T-cell (primary cell): ENCODE measurements around the gene TRAPPC3. TPM values are rescaled to one million over a fixed set of nuclear protein-coding genes. Genes with fewer than 3 reads are reported as not detected.

Experiments used
- ATAC-seq, 4 experiments: fragments of 200-7000 bp in 3 of 4; fragments of 150-1000 bp in 1 of 4; cut with Tn5 transposase; replicated peaks in 1 of 4; 1 replicate in 3 of 4; 2 replicates in 1 of 4; pipeline ENCODE4 v1.10.0; 2021; ENCODE audit warnings: moderate library complexity in 3 of 4, mild to moderate bottlenecking in 2 of 4, moderate number of reproducible peaks in 1 of 4
- CTCF ChIA-PET, 2 donors: fragments of 300-600 bp; sonication (Branson Sonifier 250); formaldehyde crosslinking; loops; one replicate each; lab custom pipeline; 2022; ENCODE audit warnings: antibody characterized with exemption in 2 of 2; lab: Charles Lee
- POLR2A ChIA-PET, 2 donors: fragments of 300-600 bp; sonication (Branson Sonifier 250); formaldehyde crosslinking; loops; one replicate each; lab custom pipeline; 2022; ENCODE audit warnings: antibody characterized with exemption in 2 of 2; lab: Charles Lee
- DNase-seq, 35 experiments: peaks; one replicate each; pipeline versions ENCODE4 v3.0.0 to v3.0.0-alpha.2; 2013 to 2023
- H3K27ac ChIP-seq: one replicate; pipeline ENCODE4 v1.5.1; 2013; ENCODE audit warnings: low read length
- H3K27me3 ChIP-seq, 2 experiments: replicated peaks in 1 of 2; 1 replicate in 1 of 2; 2 replicates in 1 of 2; pipeline versions ENCODE4 v1.6.1 to v1.7.0; 2013; ENCODE audit warnings: low read length in 1 of 2, mixed read lengths in 1 of 2; ENCODE audit not compliant: control insufficient read depth in 2 of 2, insufficient read depth in 2 of 2; ENCODE audit errors: extremely low read depth in 1 of 2
- H3K36me3 ChIP-seq, 2 donors: 1 replicate in 1 of 2; 2 replicates in 1 of 2; pipeline versions ENCODE4 v1.6.1 to v1.7.0; 2013; ENCODE audit warnings: low read length in 1 of 2; ENCODE audit not compliant: control insufficient read depth in 2 of 2, insufficient read depth in 1 of 2; ENCODE audit errors: extremely low read depth in 1 of 2
- H3K4me1 ChIP-seq, 2 experiments: 1 replicate in 1 of 2; 2 replicates in 1 of 2; pipeline versions ENCODE4 v1.6.1 to v1.7.0; 2013; ENCODE audit warnings: low read length in 2 of 2, mixed read lengths in 1 of 2; ENCODE audit not compliant: insufficient read depth in 2 of 2, control insufficient read depth in 1 of 2; ENCODE audit errors: extremely low read depth in 1 of 2
- H3K4me3 ChIP-seq, 2 donors: 1 replicate in 1 of 2; 2 replicates in 1 of 2; pipeline versions ENCODE4 v1.5.1 to v1.7.0; 2013; ENCODE audit warnings: mild to moderate bottlenecking in 2 of 2, low read length in 1 of 2, moderate library complexity in 1 of 2; ENCODE audit not compliant: control insufficient read depth in 1 of 2; ENCODE audit errors: extremely low read depth in 1 of 2
- H3K9me3 ChIP-seq: 2 replicates; pipeline ENCODE4 v1.7.0; 2013
- H3K27ac Mint-ChIP-seq, 2 donors: one replicate each; pipeline ENCODE4 v1.8.0; 2020 to 2021; ENCODE audit warnings: mild to moderate bottlenecking in 2 of 2, mixed read lengths in 2 of 2
- H3K27me3 Mint-ChIP-seq, 2 donors: one replicate each; pipeline ENCODE4 v1.8.0; 2021 to 2022; ENCODE audit warnings: mixed read lengths in 2 of 2
- H3K36me3 Mint-ChIP-seq: one replicate; pipeline ENCODE4 v1.8.0; 2021; ENCODE audit warnings: mixed read lengths
- H3K4me1 Mint-ChIP-seq, 3 donors: one replicate each; pipeline ENCODE4 v1.8.0; 2020 to 2022; ENCODE audit warnings: mixed read lengths in 3 of 3, mild to moderate bottlenecking in 1 of 3
- H3K4me3 Mint-ChIP-seq, 3 donors: one replicate each; pipeline ENCODE4 v1.8.0; 2020 to 2022; ENCODE audit warnings: mild to moderate bottlenecking in 3 of 3, mixed read lengths in 3 of 3, moderate library complexity in 3 of 3
- H3K9me3 Mint-ChIP-seq, 3 donors: one replicate each; pipeline ENCODE4 v1.8.0; 2020 to 2022; ENCODE audit warnings: mixed read lengths in 3 of 3
- WGBS: methylation state at CpG from one replicate; pipeline ENCODE4 v1.1.5; 2013; ENCODE audit warnings: missing lambda C conversion rate; ENCODE audit not compliant: insufficient coverage; 5-methylcytosine and 5-hydroxymethylcytosine counted together
- total RNA-seq, 35 experiments: library from RNA in 6 of 35; stranded (reverse) in 6 of 35; fragments of 120-200 nt in 1 of 35; gene quantifications; one replicate each; pipeline versions ENCODE4 v1.2.1 to v1.2.4 and lab custom pipeline; 2013 to 2026

The TRAPPC3 gene
- total RNA-seq, 5 donors from 2014 or later (not counting 1 experiment from before 2014, with no cell fraction given), result 42.3 to 48.2 (median 44.6) TPM

DNA sequence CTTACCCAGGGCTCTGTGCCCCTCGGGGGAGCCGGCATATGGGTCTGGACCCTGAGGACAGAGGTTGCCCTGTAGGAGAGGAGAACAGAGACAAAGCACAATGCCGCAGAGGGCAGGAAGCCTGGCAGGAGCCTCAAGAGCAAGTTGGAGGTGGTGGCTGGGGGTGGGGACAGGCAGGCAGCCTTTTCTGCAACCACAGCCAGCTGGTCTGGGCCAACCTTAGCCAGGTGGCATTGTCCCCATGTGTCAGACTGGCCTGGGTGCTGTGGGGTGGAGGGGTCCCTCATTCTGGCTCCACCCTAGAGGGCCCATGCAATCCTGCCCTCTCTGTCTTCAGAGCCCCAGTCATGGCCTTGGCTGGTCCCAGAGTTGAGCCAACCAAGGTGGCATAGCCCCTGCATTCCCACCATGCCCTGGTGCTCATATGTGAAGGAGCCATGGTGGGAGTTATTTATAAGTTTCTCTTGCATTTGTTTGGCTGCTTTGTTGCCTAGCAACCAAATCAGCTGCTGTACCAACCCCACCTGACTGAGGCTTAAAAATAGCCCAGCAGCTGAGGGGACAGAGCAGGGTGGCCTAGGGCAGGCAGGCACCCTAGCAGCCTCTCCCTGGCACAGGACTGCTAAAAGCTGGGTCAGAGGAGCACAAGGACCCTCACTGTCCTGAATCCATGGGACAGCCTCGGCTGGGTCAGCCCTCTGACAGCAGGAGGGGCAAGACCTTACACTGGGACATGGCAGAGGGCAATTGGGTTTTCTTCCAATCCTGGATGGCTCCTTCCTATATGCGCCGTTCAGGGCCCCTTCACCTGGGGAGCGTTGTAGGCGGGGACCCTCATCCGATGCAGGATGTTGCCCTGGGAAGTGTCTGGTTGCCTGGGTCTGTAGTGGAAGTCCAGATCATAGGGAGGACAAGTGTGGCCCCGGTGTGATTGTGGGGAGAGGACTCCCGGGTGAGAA is 26.1 kb upstream of the TRAPPC3 start:
- peaks cover 37 to 93% of the 10 kb centered on the region in 2 donors for H3K36me3 ChIP-seq
- H3K36me3 Mint-ChIP-seq, result peaks cover 58% of the 10 kb centered on the region
- H3K9me3 Mint-ChIP-seq, result no peaks in the 10 kb centered on the region
- ATAC-seq (no peak), DNase-seq (no peak)
- no peaks in the 10 kb centered on the region for H3K9me3 ChIP-seq
- no peaks in the 10 kb centered on the region for H3K27me3 Mint-ChIP-seq
- ChIA-PET POLR2A (no interaction called here), CTCF (no interaction called here)
- no peak overlapping the region for H3K27ac ChIP-seq
- H3K27ac Mint-ChIP-seq, result no peak overlapping the region
- H3K4me1 Mint-ChIP-seq, result peaks cover 9 to 16% (median 12%) of the 10 kb centered on the region in 3 donors
- no peak overlapping the region for H3K4me3 ChIP-seq
- H3K4me3 Mint-ChIP-seq, result no peak overlapping the region
- H3K27me3 ChIP-seq, result no peaks in the 10 kb centered on the region
- peaks cover 0 to 18% of the 10 kb centered on the region in 2 experiments for H3K4me1 ChIP-seq
- 96% methylated on average over 8 of the region's 11 CpGs for WGBS

- ChIA-PET CTCF (no interaction called here), POLR2A (no interaction called here)
- Histone ChIP-seq H3K4me3 (no peak overlapping the region), H3K9me3 (no peaks in the 10 kb centered on the region), H3K27ac (no peak overlapping the region), H3K36me3 (peaks cover 37 to 92% of the 10 kb centered on the region in 2 donors), H3K4me1 (peaks cover 0 to 18% of the 10 kb centered on the region in 2 experiments), H3K27me3 (no peaks in the 10 kb centered on the region)
- H3K9me3 Mint-ChIP-seq, result no peaks in the 10 kb centered on the region
- H3K27me3 Mint-ChIP-seq, result no peaks in the 10 kb centered on the region
- no peak overlapping the region for H3K4me3 Mint-ChIP-seq
- ATAC-seq, result no peak
- peaks cover 57% of the 10 kb centered on the region for H3K36me3 Mint-ChIP-seq
- 96% methylated on average over 7 of the region's 11 CpGs for WGBS
- no peak overlapping the region for H3K27ac Mint-ChIP-seq
- H3K4me1 Mint-ChIP-seq, result peaks cover 14 to 20% (median 15%) of the 10 kb centered on the region in 3 donors
- no peak for DNase-seq
Observed at GRCh38 chr1:36174713-36175112, 25.4 kb upstream of the TRAPPC3 start.

GRCh38 chr1:36172983-36173382 is 23.7 kb upstream of the TRAPPC3 start:
- no peaks in the 10 kb centered on the region for H3K27me3 Mint-ChIP-seq
- H3K4me3 ChIP-seq, result no peak overlapping the region
- no peaks in the 10 kb centered on the region for H3K9me3 ChIP-seq
- CTCF ChIA-PET, result interaction anchor here in 1 of 2 donors (1.1 kb wide), 1 partner anchor 10 kb away, joined by 3 read pairs; no protein-coding TSS in a partner anchor
- peaks cover 22 to 30% (median 23%) of the 10 kb centered on the region in 3 donors for H3K4me1 Mint-ChIP-seq
- ATAC-seq (no peak), DNase-seq (no peak)
- H3K27me3 ChIP-seq, result no peaks in the 10 kb centered on the region
- peaks cover 0 to 27% of the 10 kb centered on the region in 2 experiments for H3K4me1 ChIP-seq
- H3K4me3 Mint-ChIP-seq, result no peak overlapping the region
- no peaks in the 10 kb centered on the region for H3K9me3 Mint-ChIP-seq
- peaks cover 54% of the 10 kb centered on the region for H3K36me3 Mint-ChIP-seq
- peaks cover 37 to 88% of the 10 kb centered on the region in 2 donors for H3K36me3 ChIP-seq
- WGBS, result no CpG with 5 or more reads among the region's 2 CpGs
- POLR2A ChIA-PET, result interaction anchor here in 1 of 2 donors (0.5 kb wide), 1 partner anchor 69 kb away, joined by 3 read pairs; no protein-coding TSS in a partner anchor
- no peak overlapping the region for H3K27ac ChIP-seq
- peak overlapping the region; percentile 34 to 39 for H3K27ac Mint-ChIP-seq

GRCh38 chr1:36172017-36172747 is 22.9 kb upstream of the TRAPPC3 start:
- no peaks in the 10 kb centered on the region for H3K9me3 ChIP-seq
- CTCF ChIA-PET, result no interaction called here
- DNase-seq (no peak), ATAC-seq (no peak)
- no peaks in the 10 kb centered on the region for H3K27me3 ChIP-seq
- peaks cover 35 to 87% of the 10 kb centered on the region in 2 donors for H3K36me3 ChIP-seq
- Mint-ChIP-seq H3K9me3 (no peaks in the 10 kb centered on the region), H3K4me3 (no peak overlapping the region), H3K27ac (peak overlapping the region; percentile 34 to 39), H3K27me3 (no peaks in the 10 kb centered on the region), H3K36me3 (peaks cover 51% of the 10 kb centered on the region), H3K4me1 (peaks cover 24 to 37% (median 30%) of the 10 kb centered on the region in 3 donors)
- no peak overlapping the region for H3K27ac ChIP-seq
- POLR2A ChIA-PET, result no interaction called here
- H3K4me1 ChIP-seq, result peaks cover 0 to 33% of the 10 kb centered on the region in 2 experiments
- H3K4me3 ChIP-seq, result no peak overlapping the region
- WGBS, result 97% methylated on average over 21 of the region's 21 CpGs

GRCh38 chr1:36170643-36171412 is 21.5 kb upstream of the TRAPPC3 start:
- Mint-ChIP-seq H3K4me1 (peaks cover 37 to 49% (median 44%) of the 10 kb centered on the region in 3 donors), H3K27me3 (no peaks in the 10 kb centered on the region), H3K4me3 (no peak overlapping the region), H3K36me3 (peaks cover 54% of the 10 kb centered on the region), H3K9me3 (no peaks in the 10 kb centered on the region), H3K27ac (peak overlapping the region; percentile 39 to 43)
- ATAC-seq, result no peak
- Histone ChIP-seq H3K27ac (no peak overlapping the region), H3K4me1 (peaks cover 0 to 44% of the 10 kb centered on the region in 2 experiments), H3K27me3 (no peaks in the 10 kb centered on the region), H3K9me3 (no peaks in the 10 kb centered on the region), H3K4me3 (no peak overlapping the region), H3K36me3 (peaks cover 28 to 79% of the 10 kb centered on the region in 2 donors)
- ChIA-PET CTCF (no interaction called here), POLR2A (interaction anchor here (0.7 to 1.1 kb wide), 2 partner anchors 12 to 15 kb away, joined by 5 to 8 read pairs; partner anchors contain the start of gene MAP7D1 (in 1 of the 2))
- no peak for DNase-seq
- WGBS, result 86% methylated on average over 5 of the region's 12 CpGs
